ENCODE measurements around the gene CUL5.

DNA sequence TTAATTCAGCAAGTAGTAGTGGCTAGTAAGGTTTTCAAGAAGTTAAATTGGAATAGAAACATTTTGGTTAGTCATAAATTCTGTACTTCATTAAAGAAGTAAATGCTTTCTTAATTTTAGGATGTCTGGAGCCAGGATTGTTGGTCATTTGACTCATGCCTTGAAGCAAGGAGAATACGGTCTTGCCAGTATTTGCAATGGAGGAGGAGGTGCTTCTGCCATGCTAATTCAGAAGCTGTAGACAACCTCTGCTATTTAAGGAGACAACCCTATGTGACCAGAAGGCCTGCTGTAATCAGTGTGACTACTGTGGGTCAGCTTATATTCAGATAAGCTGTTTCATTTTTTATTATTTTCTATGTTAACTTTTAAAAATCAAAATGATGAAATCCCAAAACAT lies 138.5 kb downstream of the CUL5 start:
- TF ChIP-seq POU2F2 (IDR thresholded peaks at IDR 0.05; ENCODE audit: low read depth, low read length) (no peak), POLR2A (IDR thresholded peaks at IDR 0.05; ENCODE audit: low read depth, low read length) (no peak), TAF1 (IDR thresholded peaks at IDR 0.05; ENCODE audit: low read depth, low read length) (no peak), POLR2AphosphoS5 (IDR thresholded peaks at IDR 0.05; ENCODE audit: low read depth, low read length) (no peak)
